Suppressor macrophage (primary cell): ENCODE results near the gene EIF4B.

Source experiments
- DNase-seq, 4 experiments: peaks; one replicate each; pipeline ENCODE4 v3.0.0-alpha.2; 2020 to 2022

EIF4B gene

DNA sequence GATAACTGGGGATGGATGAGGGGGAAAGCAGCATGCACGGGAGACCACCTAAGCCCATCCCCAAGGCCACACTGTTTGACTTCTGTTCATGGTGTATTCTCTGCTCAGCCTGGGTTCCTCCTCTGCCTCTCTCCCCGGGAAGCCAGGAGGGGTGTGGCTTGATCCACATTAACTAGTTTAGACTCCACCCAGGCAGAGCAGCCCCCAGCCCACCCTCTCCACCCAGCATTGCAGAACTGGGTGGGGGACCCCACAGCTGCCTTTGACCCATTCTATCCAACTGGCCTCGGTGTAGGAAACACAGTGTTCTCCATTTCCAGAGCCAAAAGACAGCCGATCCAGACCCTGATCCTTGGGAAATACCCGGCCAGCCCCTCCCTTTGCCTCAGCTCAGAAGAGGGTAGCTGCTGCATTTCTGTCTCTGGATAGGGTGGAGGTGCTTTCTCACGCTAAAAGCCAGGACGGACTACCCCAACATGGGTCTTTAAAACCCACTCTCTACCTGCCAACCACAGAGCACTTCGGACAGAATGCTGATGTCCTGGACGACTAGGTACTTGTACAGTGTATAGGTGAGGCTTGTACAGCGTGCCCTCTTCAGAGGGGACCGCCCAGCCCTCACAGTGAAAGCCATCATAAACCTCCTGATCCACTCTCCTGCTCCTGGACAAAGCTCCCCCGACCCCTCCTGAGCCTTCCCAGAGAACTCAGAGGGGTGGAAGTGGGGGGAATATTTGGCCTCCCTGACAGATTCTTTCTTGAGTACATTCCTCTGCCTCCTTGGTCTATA lies 63.6 kb downstream of the EIF4B start:
- DNase-seq, result no peak

GRCh38 chr12:53070877-53071492 lies 64.7 kb downstream of the EIF4B start:
- no peak for DNase-seq

DNA sequence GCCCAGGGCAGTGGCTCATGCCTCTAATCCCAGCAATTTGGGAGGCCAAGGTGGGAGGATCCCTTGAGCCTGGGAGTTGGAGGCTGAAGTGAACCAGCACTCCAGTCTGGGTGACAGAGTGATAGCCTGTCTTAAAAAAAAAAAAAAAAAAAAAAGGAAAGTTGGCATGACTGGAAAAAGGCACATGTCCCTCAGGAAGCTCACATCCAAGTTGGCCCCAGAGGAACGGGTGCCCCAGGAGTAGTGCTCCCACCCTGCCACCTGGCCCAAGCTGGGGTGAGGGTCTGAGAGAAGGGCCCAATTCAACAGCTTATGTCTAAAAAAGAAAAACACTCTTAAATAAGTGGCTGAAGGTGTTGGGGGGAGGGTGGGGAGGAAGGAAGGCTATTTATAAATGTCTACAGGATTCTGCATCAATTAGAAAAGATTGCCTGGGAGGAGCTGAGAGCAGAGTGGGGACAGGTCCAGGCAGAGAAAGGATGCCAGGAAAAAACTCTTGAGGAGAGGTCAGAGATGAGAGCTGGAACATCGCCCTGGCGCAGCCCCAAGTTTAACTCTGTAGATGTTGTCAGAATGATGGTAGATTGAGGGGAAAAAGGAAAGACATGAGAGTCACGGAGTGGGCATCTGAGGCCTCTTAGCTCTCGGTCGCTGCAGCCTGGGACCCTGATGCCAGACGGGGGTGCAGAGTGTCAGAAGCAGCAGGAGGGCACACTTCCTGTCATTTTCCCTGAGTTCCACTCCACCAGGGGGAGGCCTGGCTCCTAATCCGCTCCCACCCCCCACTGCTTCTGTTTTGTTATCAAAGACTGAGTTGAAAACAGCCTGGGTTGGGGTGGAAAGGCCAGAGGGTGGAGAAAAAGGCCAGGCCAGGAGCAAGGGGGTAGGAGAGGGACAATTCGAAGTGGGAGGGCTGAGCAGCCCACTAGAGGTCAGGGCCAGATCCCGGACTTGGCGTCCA lies 65.6 kb downstream of the EIF4B start:
- DNase-seq, result no peak

DNA sequence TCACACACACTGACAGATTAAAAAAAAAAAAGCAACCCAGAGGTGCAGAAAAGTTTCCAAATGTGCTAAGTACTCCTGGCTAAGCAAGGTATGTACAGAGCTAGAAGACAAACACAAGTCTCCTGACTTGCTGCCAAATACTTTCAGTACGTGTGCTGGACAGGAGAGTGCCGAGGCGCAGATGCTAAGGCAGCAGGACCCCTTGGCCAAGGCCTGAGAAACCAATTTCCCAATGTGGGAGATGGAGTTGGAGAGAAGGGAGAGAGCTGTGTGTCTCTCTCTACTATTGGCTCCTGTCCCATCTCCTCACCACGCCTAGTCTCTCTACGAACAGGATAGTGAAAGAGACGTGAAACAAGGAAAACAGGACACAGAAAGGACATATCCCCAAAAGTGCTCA lies 67.6 kb downstream of the EIF4B start:
- DNase-seq, result no peak

GRCh38 chr12:53074283-53074998 lies 68.2 kb downstream of the EIF4B start:
- DNase-seq, result no peak

- no peak for DNase-seq
These were observed 68.7 kb downstream of the EIF4B start for GRCh38 chr12:53074999-53075370.

DNA sequence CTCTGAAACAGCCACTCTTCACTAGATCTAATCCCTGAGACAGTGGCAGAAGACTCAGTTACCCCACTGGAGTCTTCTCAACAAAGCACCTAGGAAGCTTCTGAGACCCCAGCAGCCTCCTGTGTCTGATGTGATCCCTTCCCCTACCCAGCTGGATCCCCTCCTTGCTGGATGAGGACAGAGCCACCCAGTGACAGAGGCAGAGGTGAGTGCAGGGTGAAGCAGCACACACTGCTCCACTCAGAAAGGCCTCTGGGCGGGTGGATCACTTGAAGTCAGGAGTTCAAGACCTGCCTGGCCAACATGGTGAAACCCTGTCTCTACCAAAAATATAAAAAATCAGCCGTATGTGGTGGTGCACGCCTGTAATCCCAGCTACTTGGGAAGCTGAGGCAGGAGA lies 70.2 kb downstream of the EIF4B start:
- no peak for DNase-seq

- DNase-seq, result no peak
These were observed 70.8 kb downstream of the EIF4B start for GRCh38 chr12:53077030-53077429.

GRCh38 chr12:53078425-53079225 lies 72.4 kb downstream of the EIF4B start:
- DNase-seq, result no peak

GRCh38 chr12:53079226-53080117 lies 73.2 kb downstream of the EIF4B start, which contains the start of gene SPRYD3:
SPRYD3 (minus strand) TSS chr12:53079390; CDS start chr12:53079333, 57 bp downstream.
- peak; percentile 97 to 99 (median 97) for DNase-seq

GRCh38 chr12:53082637-53083175 lies 76.5 kb downstream of the EIF4B start:
- DNase-seq, result no peak

- DNase-seq, result no peak
These were observed 80.1 kb downstream of the EIF4B start for GRCh38 chr12:53086361-53086760.

GRCh38 chr12:53090105-53090504 lies 83.8 kb downstream of the EIF4B start:
- no peak for DNase-seq

- peak in 1 of 4 experiments; percentile 6 for DNase-seq
These were observed 84.3 kb downstream of the EIF4B start for GRCh38 chr12:53090554-53090953.

GRCh38 chr12:53091756-53092155 lies 85.5 kb downstream of the EIF4B start:
- no peak for DNase-seq
